Skeletal muscle satellite cell (primary cell): ENCODE measurements around the gene TNNT2. TPM values are rescaled to one million over a fixed set of nuclear protein-coding genes. Genes with fewer than 3 reads are reported as not detected.

Experiments used
- H3K27me3 ChIP-seq: 2 replicates; pipeline ENCODE4 v1.7.0; 2013; ENCODE audit warnings: low read length; ENCODE audit not compliant: control insufficient read depth, insufficient read depth
- H3K36me3 ChIP-seq: 2 replicates; pipeline ENCODE4 v1.7.0; 2013; ENCODE audit warnings: mild to moderate bottlenecking, control low read depth, low read length; ENCODE audit not compliant: insufficient read depth
- H3K4me1 ChIP-seq: 2 replicates; pipeline ENCODE4 v1.7.0; 2013; ENCODE audit warnings: low read length; ENCODE audit not compliant: control insufficient read depth, insufficient read depth
- H3K4me2 ChIP-seq: 2 replicates; pipeline ENCODE4 v1.7.0; 2013; ENCODE audit warnings: mild to moderate bottlenecking, low read length
- H3K4me3 ChIP-seq: 2 replicates; pipeline ENCODE4 v1.7.0; 2013; ENCODE audit warnings: low read length
- H3K9ac ChIP-seq: 2 replicates; pipeline ENCODE4 v1.7.0; 2013; ENCODE audit warnings: mild to moderate bottlenecking, low read depth, low read length, moderate library complexity
- H3K9me3 ChIP-seq: replicated peaks from 2 replicates; pipeline ENCODE4 v1.7.0; 2013; ENCODE audit warnings: mild to moderate bottlenecking, control low read depth, low read length
- total RNA-seq: library from RNA; depleted of rRNA; stranded (reverse); fragments of >200 nt; gene quantifications from 2 replicates; pipeline ENCODE4 v1.2.3, GENCODE V29; 2012; rRNA removed

Gene TNNT2
- total RNA-seq: 1.3 and 38.2 TPM in 2 replicates

- peaks cover 9% of the 10 kb centered on the region for H3K4me1 ChIP-seq
- peak within 1 kb of the TSS; percentile 49 for H3K9ac ChIP-seq
- peaks cover 33% of the 10 kb centered on the region for H3K27me3 ChIP-seq
- H3K4me3 ChIP-seq: peak within 1 kb of the TSS; percentile 61
- H3K36me3 ChIP-seq: no peaks in the 10 kb centered on the region
- no peaks in the 10 kb centered on the region for H3K9me3 ChIP-seq
- H3K4me2 ChIP-seq: peak within 1 kb of the TSS; percentile 70
These were observed at the start of gene TNNT2 for GRCh38 chr1:201377611-201378092. TSS of gene TNNT2 (minus strand) at chr1:201377680. CDS start at chr1:201373254, 4,426 bp downstream.

GRCh38 chr1:201426479-201427310, 49.2 kb upstream of the TNNT2 start:
- Histone ChIP-seq H3K9ac (no peak overlapping the region), H3K4me2 (no peak overlapping the region), H3K9me3 (no peaks in the 10 kb centered on the region), H3K4me1 (peaks cover 28% of the 10 kb centered on the region), H3K27me3 (peaks cover 16% of the 10 kb centered on the region), H3K4me3 (no peak overlapping the region), H3K36me3 (no peaks in the 10 kb centered on the region)

GRCh38 chr1:201424146-201424545, 46.7 kb upstream of the TNNT2 start:
- Histone ChIP-seq H3K36me3 (no peaks in the 10 kb centered on the region), H3K27me3 (peaks cover 12% of the 10 kb centered on the region), H3K4me1 (peaks cover 39% of the 10 kb centered on the region), H3K4me2 (no peak overlapping the region), H3K4me3 (no peak overlapping the region), H3K9me3 (no peaks in the 10 kb centered on the region), H3K9ac (no peak overlapping the region)

- no peaks in the 10 kb centered on the region for H3K36me3 ChIP-seq
- no peak overlapping the region for H3K4me2 ChIP-seq
- no peak overlapping the region for H3K4me3 ChIP-seq
- H3K9ac ChIP-seq: no peak overlapping the region
- peaks cover 40% of the 10 kb centered on the region for H3K4me1 ChIP-seq
- H3K27me3 ChIP-seq: peaks cover 12% of the 10 kb centered on the region
- H3K9me3 ChIP-seq: no peaks in the 10 kb centered on the region
These were observed 46.2 kb upstream of the TNNT2 start for GRCh38 chr1:201423655-201424054.

- Histone ChIP-seq H3K9me3 (no peaks in the 10 kb centered on the region), H3K27me3 (peaks cover 9% of the 10 kb centered on the region), H3K9ac (no peak overlapping the region), H3K36me3 (no peaks in the 10 kb centered on the region), H3K4me1 (peaks cover 40% of the 10 kb centered on the region), H3K4me2 (no peak overlapping the region), H3K4me3 (no peak overlapping the region)
These were observed 45.1 kb upstream of the TNNT2 start for GRCh38 chr1:201422436-201423030.

- H3K4me1 ChIP-seq: peaks cover 40% of the 10 kb centered on the region
- H3K4me3 ChIP-seq: no peak overlapping the region
- H3K9me3 ChIP-seq: no peaks in the 10 kb centered on the region
- H3K9ac ChIP-seq: no peak overlapping the region
- H3K4me2 ChIP-seq: no peak overlapping the region
- H3K36me3 ChIP-seq: no peaks in the 10 kb centered on the region
- peaks cover 9% of the 10 kb centered on the region for H3K27me3 ChIP-seq
These were observed 44.5 kb upstream of the TNNT2 start for GRCh38 chr1:201422026-201422425.

- H3K9me3 ChIP-seq: no peaks in the 10 kb centered on the region
- H3K27me3 ChIP-seq: peaks cover 18% of the 10 kb centered on the region
- H3K4me1 ChIP-seq: peaks cover 40% of the 10 kb centered on the region
- H3K4me3 ChIP-seq: no peak overlapping the region
- no peaks in the 10 kb centered on the region for H3K36me3 ChIP-seq
- H3K4me2 ChIP-seq: no peak overlapping the region
- peak overlapping the region; percentile 23 for H3K9ac ChIP-seq
These were observed 43.6 kb upstream of the TNNT2 start for GRCh38 chr1:201421041-201421440.

- no peaks in the 10 kb centered on the region for H3K9me3 ChIP-seq
- no peak overlapping the region for H3K9ac ChIP-seq
- no peak overlapping the region for H3K4me3 ChIP-seq
- peaks cover 18% of the 10 kb centered on the region for H3K27me3 ChIP-seq
- no peaks in the 10 kb centered on the region for H3K36me3 ChIP-seq
- no peak overlapping the region for H3K4me2 ChIP-seq
- peaks cover 40% of the 10 kb centered on the region for H3K4me1 ChIP-seq
These were observed 43.1 kb upstream of the TNNT2 start for GRCh38 chr1:201420608-201421002.

GRCh38 chr1:201419746-201420607, 42.5 kb upstream of the TNNT2 start:
- H3K9me3 ChIP-seq: no peaks in the 10 kb centered on the region
- no peak overlapping the region for H3K4me3 ChIP-seq
- no peak overlapping the region for H3K9ac ChIP-seq
- H3K4me2 ChIP-seq: peak overlapping the region; percentile 25
- no peaks in the 10 kb centered on the region for H3K36me3 ChIP-seq
- H3K27me3 ChIP-seq: peaks cover 20% of the 10 kb centered on the region
- H3K4me1 ChIP-seq: peaks cover 40% of the 10 kb centered on the region

GRCh38 chr1:201419256-201419655, 41.8 kb upstream of the TNNT2 start:
- Histone ChIP-seq H3K9ac (no peak overlapping the region), H3K4me3 (no peak overlapping the region), H3K36me3 (no peaks in the 10 kb centered on the region), H3K27me3 (peaks cover 22% of the 10 kb centered on the region), H3K9me3 (no peaks in the 10 kb centered on the region), H3K4me2 (peak overlapping the region; percentile 25), H3K4me1 (peaks cover 40% of the 10 kb centered on the region)

GRCh38 chr1:201418461-201418860, 41.0 kb upstream of the TNNT2 start:
- H3K4me3 ChIP-seq: no peak overlapping the region

More at GRCh38 chr1:201418461-201418860, 41.0 kb upstream of the TNNT2 start:
- Histone ChIP-seq H3K9ac (no peak overlapping the region), H3K4me2 (no peak overlapping the region), H3K27me3 (peaks cover 22% of the 10 kb centered on the region), H3K9me3 (no peaks in the 10 kb centered on the region), H3K36me3 (no peaks in the 10 kb centered on the region), H3K4me1 (peaks cover 36% of the 10 kb centered on the region)
